HCT116 (cell line): ENCODE measurements around the gene OPRPN.

Experiments used
- CEBPB ChIP-seq: IDR thresholded peaks from 2 replicates; pipeline ENCODE4 v1.6.1; 2012; ENCODE audit warnings: low read depth
- EZH2phosphoT487 ChIP-seq: fragments of 200-600 bp; IDR thresholded peaks from 2 replicates; pipeline ENCODE4 v1.6.1; 2018; ENCODE audit warnings: antibody characterized with exemption, borderline replicate concordance
- POLR2A ChIP-seq: IDR thresholded peaks from 2 replicates; pipeline ENCODE4 v1.7.0; 2011; ENCODE audit warnings: borderline replicate concordance; ENCODE audit not compliant: insufficient read depth, insufficient read length; ENCODE audit errors: extremely low read depth
- SRF ChIP-seq: IDR thresholded peaks from 2 replicates; pipeline ENCODE4 v1.6.1; 2012; ENCODE audit warnings: low read depth
- TF ChIP-seq, protein P1 (sequence below), 3 experiments: fragments of 200-600 bp in 1 of 3; sonication (generic) in 1 of 3; IDR thresholded peaks in 2 of 3; conservative IDR thresholded peaks in 1 of 3; 2 replicates each; pipeline ENCODE4 v1.5.1; 2012 to 2017; ENCODE audit warnings: low read depth in 2 of 3, low read length in 2 of 3, antibody characterized with exemption in 1 of 3, borderline replicate concordance in 1 of 3, control low read depth in 1 of 3, mild to moderate bottlenecking in 1 of 3, mixed read lengths in 1 of 3, mixed run types in 1 of 3, moderate library complexity in 1 of 3; ENCODE audit not compliant: insufficient read depth in 1 of 3
- TF ChIP-seq, protein P2 (sequence below): IDR thresholded peaks from 2 replicates; pipeline ENCODE4 v1.6.1; 2012; ENCODE audit warnings: low read depth

DNA sequence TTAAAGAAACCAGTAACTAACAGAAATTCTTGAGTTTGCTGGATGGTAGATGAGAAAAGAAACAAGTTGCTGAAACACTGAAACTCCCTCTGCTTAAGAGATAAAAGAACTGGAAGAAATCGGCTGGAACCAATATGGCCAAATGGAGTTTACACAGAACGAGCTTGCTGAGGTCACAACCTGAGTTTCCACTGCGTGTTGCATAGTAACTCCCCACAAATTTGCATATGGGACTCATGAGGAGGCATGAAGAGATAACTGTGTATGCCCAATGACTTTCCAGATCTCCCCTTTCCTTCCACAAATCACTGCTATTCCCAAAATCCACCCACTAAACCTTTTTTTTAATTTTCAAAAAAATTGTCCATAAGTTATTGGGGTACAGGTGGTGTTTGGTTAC lies 25.0 kb upstream of the OPRPN start:
- TF ChIP-seq SRF (no peak), POLR2A (no peak), EZH2phosphoT487 (no peak), CEBPB (no peak)
- TF ChIP-seq, protein P1, sequence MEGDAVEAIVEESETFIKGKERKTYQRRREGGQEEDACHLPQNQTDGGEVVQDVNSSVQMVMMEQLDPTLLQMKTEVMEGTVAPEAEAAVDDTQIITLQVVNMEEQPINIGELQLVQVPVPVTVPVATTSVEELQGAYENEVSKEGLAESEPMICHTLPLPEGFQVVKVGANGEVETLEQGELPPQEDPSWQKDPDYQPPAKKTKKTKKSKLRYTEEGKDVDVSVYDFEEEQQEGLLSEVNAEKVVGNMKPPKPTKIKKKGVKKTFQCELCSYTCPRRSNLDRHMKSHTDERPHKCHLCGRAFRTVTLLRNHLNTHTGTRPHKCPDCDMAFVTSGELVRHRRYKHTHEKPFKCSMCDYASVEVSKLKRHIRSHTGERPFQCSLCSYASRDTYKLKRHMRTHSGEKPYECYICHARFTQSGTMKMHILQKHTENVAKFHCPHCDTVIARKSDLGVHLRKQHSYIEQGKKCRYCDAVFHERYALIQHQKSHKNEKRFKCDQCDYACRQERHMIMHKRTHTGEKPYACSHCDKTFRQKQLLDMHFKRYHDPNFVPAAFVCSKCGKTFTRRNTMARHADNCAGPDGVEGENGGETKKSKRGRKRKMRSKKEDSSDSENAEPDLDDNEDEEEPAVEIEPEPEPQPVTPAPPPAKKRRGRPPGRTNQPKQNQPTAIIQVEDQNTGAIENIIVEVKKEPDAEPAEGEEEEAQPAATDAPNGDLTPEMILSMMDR (IDR thresholded peaks at IDR 0.05 in 2 of 3, conservative IDR thresholded peaks at IDR 0.05 in 1 of 3; ENCODE audit: borderline replicate concordance in 1 of 3, insufficient read depth in 1 of 3, low read depth in 2 of 3, low read length in 2 of 3): no peak
- TF ChIP-seq, protein P2, sequence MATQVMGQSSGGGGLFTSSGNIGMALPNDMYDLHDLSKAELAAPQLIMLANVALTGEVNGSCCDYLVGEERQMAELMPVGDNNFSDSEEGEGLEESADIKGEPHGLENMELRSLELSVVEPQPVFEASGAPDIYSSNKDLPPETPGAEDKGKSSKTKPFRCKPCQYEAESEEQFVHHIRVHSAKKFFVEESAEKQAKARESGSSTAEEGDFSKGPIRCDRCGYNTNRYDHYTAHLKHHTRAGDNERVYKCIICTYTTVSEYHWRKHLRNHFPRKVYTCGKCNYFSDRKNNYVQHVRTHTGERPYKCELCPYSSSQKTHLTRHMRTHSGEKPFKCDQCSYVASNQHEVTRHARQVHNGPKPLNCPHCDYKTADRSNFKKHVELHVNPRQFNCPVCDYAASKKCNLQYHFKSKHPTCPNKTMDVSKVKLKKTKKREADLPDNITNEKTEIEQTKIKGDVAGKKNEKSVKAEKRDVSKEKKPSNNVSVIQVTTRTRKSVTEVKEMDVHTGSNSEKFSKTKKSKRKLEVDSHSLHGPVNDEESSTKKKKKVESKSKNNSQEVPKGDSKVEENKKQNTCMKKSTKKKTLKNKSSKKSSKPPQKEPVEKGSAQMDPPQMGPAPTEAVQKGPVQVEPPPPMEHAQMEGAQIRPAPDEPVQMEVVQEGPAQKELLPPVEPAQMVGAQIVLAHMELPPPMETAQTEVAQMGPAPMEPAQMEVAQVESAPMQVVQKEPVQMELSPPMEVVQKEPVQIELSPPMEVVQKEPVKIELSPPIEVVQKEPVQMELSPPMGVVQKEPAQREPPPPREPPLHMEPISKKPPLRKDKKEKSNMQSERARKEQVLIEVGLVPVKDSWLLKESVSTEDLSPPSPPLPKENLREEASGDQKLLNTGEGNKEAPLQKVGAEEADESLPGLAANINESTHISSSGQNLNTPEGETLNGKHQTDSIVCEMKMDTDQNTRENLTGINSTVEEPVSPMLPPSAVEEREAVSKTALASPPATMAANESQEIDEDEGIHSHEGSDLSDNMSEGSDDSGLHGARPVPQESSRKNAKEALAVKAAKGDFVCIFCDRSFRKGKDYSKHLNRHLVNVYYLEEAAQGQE: no peak
